ENCODE measurements around the gene E2F7.

The E2F7 gene

DNA sequence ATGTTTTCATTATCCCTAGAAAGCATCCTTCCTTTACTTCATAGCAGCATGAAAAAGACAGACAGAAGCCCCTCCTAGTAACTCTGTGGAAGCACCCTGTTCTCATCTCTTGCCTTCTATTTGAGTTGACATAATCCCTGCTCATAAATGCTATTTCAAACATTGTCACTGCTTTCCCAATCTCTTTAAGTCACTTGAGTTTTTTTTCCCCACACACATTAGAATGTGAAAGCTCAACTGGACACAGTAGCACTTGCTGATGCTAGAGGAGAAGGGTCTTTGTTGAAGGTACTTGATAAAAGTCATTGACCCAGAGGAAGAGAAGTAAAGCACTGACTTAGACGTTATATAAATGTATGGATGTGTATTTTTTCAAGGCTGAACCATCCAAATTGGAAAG is 3.0 kb downstream of the E2F7 start:
- no peak for DNase-seq

DNA sequence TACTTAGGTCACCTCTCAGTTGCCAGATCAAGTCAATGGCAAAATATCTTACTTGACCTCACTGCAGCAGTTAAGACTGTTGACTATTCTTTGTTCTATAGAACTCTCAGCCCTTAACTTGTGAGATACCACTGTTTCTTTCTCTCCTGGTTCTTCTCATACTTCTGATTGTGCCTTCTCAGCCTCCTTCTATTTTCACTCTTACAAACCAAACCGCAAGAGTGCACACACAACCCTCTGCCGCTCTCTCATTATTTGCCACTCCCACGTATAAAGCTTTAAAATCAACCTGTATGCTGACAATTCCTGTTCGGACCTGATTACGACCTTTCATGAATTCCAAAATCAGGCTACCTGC is 4.5 kb downstream of the E2F7 start:
- DNase-seq, result no peak

DNA sequence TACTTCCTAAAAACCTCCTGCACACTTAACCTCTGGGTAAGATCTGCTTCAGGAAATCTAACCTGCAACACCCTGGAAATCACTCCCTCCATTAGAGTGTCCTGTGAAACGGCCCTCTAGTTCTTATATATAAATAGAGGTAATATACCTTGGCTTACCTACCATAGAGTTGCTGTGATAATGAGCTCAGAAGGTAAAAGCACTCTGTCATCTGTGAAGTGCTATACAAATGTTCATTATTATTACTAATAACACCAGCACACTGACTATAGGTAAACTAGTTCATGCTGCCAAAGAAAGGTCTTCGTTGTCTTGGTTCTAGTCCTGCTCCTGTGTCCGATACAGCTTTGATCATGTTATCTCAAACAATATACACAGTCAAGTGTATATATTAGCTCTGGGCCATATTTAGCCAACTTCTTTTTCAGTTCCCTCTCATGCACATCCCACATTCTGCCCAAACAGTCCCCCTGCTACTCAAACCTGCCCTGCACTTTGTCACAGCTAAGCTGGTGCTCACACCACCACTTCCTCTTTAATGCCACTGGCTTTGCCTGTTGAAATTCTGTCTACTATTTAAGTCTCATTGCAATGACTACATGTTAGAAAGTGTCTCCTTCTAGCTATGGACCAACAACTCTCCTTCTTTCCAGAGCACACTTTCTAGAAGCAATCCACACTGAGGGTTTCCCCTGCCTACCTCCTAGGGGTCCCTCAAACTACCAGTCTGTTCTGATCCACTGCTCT is 5.1 kb downstream of the E2F7 start:
- DNase-seq, result no peak

DNA sequence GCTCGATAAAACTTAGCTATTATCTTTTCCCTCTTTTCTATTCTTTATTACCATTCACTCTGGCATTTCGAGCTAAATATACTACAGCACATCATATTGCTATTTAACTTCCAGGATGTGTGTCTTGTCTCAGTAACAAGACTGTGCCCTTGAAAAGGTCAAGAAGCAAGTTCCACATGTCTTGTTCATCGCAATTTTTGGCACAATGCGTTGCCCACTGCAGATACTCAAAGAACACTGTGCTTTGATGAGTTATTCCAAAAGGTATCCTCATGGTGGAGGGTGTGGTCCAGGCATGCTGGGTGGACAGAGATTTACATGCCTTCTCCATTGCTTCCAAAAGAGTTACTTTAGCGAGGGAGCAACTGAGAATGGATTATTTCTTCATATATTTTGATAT is 6.6 kb downstream of the E2F7 start:
- DNase-seq, result no peak

DNA sequence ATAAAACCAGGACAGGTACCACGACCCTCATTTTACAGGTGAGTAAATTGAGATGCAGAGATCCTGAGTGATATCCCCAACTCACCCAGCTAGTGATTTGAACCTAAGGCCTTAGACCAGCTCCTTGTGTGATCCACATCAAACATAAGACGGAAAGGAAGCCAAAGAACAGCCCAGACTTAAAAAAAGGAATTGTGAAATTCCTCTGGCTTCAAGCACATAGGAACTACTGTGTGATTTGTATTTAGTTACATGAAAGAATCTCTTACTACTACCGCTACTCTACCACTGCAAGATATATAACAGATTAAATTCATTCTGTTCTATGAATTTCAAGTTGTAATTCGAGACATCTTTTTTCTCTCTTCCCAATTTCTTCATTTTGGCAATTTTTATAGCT is 10.5 kb downstream of the E2F7 start:
- no peak for DNase-seq

DNA sequence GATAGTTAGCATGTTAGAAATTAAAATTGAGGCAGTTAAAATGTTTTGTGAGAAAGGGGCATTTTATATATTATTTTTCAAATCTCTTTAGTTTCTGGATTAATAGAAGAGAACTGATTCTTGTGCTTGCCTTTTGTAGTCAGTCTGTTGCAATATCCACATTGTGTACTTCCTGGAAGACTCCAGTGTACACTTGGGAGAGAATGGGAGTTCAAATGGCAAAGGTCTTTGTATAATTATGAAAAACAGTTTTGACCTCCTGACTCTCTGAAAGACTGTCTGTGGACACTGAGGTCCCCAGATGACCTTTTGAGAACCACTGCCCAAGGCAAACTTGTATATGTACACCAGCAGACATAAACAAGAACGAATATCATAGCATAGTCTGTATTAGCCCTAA is 12.1 kb downstream of the E2F7 start:
- DNase-seq, result no peak

DNA sequence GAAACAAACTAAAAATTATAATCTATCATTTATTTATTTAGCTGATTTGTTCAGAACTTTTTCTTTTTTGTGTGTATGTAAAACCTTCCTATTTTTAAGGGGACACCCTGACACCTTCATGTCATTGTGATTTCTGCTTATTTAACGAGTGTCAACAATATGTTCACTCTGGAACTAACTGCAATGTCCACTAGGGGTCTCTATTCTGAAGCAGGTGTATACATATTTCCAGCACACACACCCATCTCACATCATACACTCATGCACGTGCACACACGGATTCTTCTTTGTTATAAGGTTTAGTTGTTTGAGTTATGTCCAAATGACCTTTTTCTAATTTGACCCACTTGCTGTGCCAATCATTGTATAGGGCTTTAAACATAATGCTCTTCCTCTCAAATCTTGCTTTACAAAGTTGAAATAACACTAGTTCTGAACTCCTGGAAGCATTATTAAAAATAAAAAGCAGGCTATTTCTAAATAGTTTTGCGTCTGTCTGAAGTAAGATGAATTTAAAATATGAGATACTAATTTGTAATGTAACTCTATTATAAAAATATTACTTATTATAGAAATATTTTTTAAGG is 15.5 kb downstream of the E2F7 start:
- no peak for DNase-seq

DNA sequence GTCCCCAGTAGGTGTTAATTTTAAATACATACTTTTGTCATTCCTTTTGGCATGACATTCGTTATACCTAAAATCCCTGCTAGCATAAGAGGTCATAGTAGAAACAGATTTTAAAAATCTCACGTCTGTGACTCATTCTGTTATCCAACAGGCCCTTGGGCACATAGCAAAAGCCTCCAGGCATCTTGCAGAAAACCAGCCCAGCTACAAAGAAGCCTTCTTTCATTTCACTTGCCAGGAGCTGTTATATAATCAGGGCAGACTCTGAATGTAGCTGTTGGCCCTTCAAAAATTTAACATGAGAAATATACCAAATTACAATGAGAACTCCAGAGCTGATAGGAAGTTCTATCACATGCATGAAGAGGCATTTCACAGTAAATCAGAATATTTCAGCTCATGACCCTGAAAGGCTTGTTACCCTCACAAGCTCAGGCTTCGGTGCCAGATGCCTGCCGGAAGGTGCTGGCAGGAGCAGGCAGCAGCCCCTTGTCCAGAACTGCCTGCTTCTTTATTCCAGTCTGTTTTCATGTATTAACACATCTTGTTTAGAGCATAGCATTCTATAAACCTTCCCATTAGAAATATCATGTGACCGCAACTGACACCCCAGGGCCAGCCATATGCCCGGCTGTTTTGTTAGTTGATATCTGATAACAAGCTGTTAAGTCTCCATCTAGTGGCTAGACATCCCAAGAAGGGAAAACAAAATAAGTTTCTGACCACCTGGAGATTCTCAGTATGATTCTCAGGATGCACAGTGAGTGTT is 17.8 kb downstream of the E2F7 start:
- DNase-seq, result no peak

DNA sequence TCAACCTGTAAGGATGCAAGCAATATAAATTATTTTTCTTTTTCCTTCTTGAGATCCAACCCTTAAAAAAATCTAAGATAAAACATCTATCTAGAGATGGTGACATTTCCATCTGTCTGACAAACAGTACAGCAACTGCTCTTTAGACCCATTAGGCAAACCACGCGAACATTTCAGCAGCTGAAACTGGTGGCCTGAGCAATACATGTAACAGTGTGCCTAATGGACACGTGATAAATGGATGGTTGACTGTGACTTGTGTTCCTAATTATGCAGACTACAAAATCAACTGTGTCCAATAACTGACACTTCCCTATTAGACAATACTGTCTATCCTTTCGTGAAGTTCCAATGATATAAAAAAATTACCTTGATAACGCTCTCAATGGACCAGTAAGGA is 18.9 kb downstream of the E2F7 start:
- no peak for DNase-seq

DNA sequence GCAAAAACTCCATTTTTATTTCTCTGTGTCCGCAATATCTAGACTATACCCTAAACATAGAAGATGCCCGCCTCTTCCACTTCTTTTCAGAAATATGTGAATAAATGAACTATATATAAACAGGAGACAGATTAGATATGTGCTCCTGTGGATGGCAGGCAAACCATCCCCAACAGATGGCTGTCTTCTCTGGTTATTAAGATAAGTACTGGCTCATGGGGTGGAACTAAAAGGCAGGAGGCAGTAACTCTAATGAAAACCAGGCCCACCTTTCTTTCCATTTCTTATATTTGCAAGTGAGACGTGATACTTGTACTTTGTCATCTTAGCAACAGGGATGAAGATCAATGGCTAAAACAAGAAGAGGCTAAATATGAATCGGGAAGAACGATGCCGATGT is 20.2 kb downstream of the E2F7 start:
- DNase-seq, result no peak

DNA sequence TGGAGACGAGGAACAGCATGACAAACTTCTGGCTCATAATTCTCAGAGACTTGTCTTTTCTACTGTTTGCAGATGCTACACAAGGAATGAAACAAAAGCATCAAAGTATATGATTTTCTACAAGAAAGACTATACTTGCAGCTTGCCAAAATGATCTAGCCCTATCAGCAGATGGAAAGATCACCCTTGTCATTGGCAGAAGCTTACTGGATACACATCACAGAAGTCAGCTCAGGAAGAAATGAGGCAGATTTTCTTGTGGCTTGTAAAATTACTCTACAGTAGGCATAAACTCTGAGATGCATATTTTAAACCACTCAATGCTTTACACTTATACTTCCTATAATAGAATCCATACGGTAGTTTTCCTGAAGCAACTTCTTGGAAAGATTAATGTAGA is 20.6 kb downstream of the E2F7 start:
- no peak for DNase-seq

DNA sequence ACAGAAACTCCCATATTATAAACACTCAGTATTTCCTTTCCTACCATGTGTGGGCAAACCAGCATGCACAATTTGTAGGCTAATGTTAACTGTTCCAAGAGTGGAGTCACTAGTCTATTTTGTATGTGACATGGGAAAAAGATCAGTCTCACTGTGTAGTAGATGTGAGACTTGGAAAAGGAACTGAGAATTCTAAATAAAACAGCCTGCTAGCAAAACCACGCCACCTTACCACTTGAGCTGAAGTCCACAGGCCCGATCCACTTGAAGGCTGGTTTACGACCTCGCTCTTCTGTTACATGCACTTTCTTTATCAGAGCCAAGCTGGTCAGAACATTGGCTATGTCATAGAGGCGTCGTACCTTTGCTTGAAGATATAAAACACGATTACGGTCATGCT is 22.5 kb downstream of the E2F7 start:
- DNase-seq, result no peak

DNA sequence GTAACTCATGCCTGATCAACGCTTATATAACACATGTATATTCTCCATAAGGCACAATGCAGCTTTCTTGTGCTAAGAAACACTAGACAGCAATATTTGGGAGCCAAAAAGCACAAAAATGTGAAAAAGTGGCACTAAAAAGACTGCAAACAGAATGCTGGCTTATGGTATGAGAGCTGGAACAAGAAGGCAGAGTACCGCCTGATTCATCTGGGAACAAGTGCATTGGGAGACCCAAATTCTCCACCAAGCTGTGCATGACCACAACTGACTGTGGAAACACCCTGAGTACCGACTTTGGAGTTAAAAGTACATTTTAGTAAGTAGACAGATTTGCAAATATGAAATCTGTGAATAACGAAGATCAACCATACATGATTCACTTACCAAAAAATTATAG is 25.1 kb downstream of the E2F7 start:
- DNase-seq, result no peak

DNA sequence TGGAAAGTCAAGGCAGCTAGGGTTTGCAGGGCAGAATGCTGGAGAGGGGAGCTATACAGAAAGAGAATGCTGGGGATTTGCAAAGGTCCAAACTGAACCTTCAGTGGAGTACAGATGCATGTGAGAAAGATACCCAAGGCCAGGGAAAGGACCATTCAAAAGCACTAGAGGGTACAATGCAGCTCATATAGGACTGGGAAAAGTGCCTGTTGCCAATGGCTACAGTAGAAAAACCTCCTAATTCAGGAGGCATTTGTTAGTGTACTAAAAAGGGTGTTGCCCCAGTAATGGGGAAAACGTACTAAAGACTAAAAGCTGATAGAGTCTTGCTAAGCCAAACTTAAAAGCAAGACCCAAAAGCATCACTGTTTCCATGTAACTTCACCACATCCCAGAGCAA is 30.1 kb downstream of the E2F7 start:
- DNase-seq, result no peak

DNA sequence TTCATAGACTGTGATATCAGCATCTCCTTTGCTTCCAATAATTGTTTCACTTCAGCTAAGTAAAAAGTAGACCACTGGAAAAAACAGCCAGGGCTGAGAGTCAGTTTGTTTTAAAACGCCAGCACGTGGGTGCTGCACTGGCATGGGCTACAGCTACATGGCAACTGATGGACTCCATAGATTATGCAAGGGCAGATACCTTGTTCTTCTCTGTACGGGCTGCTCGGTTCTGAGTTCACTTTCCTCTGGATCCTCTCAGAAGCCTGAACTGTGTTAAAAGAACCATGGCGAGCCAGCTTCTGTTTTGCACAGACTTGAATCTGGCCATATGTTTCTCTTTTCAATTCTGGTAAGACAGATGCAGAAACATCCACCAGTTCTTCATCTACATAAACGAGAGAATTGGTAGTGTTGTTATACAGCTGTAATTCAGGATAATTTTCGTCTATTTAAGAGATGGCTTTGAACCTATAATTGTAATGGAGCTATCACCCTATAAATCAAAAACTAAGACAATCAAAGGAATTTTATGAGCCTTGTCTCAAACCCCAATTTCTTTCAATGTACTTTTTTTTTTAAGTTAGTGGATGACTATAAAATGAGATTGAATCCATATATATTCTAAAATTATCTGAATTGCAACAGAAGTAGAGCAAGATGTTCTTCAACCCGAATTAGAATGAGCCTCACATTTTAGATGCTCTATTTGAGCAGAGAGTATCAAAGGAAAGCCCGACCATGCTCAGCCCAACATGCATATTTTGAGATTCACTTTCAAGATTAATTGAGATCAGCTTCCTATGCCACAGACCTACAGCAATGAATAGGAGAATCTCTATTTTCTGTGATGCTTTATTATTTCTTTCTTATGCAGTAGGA is 31.5 kb downstream of the E2F7 start:
- DNase-seq, result no peak

DNA sequence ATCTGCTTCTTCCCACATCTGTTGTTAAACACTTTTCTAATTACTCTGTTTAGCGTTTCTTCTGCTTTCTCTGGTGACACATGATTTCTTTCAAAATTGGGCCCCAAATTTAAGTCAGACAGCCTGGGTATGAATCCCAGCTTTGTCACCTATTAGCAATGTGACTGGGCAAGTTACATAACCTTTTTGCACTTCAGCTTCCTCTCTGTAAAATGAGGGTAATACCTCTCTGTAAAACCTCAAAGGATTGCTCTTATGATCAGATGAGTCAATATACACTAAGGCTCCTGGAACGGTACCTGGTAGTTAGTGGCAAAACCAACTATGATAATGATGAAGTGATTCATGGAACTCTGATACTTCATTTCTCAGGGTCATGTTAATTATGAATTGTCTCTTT is 33.0 kb downstream of the E2F7 start:
- DNase-seq, result no peak

DNA sequence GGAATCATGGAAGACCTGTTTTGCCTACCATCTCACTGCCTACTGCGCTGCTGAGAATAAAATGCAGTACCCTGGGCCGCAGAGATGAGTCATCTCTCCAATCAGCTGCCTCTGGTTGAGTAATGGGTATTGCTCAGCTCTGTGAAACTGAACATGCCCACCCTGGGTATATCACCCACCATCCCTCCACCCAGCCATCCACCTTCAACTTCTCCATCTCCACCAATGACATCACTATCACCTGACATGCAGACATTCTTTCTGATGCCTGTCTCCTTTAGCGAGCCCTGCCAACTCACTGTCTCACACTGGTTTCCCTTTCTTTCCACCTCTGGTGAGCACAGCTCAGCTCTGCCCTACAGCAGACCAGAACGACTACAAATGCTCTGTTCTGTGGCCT is 33.6 kb downstream of the E2F7 start:
- no peak for DNase-seq

DNA sequence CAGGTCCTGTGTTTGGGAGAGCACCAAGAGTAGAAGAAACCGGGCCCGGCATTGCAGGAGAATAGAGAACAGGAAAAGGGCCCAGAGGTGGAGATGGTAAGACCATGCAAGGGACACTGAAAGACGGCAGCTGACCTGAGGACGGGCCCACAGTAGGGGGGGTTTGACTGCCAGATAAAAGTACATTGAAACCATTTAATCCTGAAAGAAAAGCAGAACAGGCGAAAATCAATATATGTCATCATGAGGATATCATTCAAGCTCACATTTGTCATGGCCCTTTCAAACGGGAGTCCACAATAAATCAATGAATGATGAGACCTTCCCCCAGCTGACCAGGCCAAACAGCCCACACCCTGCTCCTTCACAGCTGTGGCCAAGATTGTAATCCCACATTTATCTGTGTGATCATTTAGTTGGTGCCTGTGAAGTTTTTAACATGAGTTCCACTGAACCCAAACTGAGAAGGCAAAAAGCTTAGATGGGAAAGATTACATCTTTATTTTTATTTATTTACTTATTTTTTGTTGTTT is 39.5 kb downstream of the E2F7 start:
- DNase-seq, result no peak

DNA sequence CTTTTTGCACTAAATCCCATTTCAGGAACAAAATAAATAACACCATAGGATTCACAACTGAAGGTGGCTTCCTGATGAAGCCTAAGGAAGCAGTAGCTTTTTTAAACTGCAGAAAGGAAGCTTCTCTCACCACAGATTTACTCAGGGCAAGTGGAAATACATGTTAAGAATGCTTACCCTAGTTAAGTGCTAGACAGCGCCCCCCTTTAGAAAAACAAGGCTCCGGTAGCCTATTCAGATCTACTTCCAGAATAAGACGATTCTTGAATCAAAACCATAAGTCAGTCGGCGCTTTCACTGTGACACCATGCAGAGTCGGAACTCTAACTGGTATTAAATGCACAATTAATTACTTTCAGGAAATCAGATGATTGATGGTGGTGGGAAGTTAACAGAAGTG is 41.9 kb downstream of the E2F7 start:
- DNase-seq, result no peak

DNA sequence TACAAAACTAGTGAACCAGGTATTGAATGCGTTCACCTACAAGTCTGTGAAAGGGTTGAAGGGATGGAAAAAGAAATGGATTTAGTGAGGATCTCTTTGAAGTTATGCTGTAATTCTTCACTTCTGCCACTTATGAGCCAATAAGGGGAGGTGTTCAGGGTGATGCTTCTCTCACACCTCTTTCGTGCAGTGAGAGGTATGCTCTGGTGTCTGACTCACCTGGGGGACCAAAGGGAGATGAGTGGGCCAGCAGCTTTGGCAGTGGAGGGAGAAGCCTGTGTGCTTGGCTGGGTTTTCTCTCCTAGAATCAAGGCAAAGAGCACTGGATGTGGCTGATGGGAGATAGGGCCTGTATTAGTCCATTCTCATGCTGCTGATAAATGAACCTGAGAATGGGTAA is 45.4 kb downstream of the E2F7 start:
- DNase-seq, result no peak

DNA sequence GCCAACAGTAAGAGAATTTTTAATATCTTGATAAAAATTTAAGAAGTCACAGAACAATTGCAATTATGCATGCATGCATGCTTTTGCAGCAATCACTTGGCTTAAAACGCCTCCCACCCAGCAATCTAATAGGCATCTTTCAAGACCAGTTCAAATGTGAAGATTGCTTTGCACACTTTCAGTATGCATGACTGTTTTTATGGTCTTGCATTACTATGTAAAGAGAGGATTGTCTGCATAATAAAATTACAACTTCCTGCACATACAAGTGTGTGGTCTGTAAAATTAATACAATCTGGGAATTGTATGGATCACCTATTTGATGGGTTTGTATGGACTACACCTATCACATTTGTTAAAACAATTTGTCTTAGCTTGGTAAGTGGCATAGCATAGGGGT is 48.8 kb downstream of the E2F7 start:
- no peak for DNase-seq

DNA sequence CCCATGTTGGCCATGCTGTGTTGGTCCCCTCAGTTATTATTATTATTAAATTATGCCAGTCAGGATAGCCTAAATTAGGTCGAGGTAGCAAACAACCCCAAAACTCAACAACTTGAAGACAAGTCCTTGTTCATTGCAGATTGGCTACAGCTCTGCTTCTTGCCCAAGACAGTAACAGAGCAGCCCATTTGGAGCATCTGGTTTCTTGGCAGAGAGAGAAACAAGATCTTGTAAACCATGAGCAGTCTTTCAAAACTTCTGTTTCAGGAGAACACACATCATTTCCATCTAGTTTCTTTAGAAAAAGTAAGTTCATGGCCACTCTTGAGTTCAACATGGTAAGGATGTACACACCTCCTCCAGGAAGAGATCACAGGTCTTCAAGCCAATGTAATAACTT is 52.3 kb downstream of the E2F7 start:
- DNase-seq, result no peak

All from left hindlimb (tissue), 1 donor.